Putamen (tissue), 1 donor: ENCODE results near the gene MVD.

Source experiments
- DNase-seq: peaks from one replicate; pipeline ENCODE4 v3.0.0-alpha.2; 2016; ENCODE audit warnings: low spot score

Gene MVD

GRCh38 chr16:88606148-88606757, 56.6 kb downstream of the MVD start:
- DNase-seq = no peak

- no peak for DNase-seq
Measured at GRCh38 chr16:88605186-88606147, 57.4 kb downstream of the MVD start.

- DNase-seq = no peak
Measured at GRCh38 chr16:88602091-88602490, 60.8 kb downstream of the MVD start.
